ENCODE results near the gene KIF26B.

KIF26B gene

DNA sequence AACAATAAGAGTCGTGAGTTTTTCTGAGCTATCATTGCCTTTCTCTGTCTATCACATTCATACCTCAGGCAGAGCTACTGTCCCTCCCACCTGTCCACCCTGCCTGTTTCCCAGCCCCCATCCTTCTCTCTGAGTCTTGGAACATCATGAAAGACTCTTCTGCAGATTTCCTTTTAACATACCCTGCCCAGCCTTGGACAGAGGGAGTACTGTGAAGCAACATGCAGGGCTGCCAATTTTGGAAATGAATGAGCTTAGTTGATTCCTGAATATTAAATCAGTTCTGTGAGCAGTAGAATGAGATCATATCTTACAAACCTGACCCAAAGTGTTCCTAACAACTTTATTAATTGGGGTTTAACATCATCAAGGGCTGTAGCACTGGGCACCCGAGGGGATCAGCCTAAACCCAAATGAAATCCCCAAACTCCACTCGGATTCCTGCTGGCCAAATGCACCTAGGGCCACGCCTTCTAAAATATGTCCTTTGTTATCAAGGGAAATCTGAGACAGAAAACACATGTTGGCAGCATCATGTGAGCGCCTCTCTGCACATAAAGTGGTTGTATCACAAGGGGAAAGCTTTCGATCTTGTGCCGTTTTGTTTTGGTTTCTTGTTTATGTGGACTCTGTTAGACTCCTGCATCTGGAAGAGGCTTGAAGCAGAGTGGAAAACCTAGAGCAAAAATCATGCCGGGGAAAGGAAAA, 357.6 kb downstream of the KIF26B start:
- DNase-seq (ENCODE audit: low read depth) = no peak

DNA sequence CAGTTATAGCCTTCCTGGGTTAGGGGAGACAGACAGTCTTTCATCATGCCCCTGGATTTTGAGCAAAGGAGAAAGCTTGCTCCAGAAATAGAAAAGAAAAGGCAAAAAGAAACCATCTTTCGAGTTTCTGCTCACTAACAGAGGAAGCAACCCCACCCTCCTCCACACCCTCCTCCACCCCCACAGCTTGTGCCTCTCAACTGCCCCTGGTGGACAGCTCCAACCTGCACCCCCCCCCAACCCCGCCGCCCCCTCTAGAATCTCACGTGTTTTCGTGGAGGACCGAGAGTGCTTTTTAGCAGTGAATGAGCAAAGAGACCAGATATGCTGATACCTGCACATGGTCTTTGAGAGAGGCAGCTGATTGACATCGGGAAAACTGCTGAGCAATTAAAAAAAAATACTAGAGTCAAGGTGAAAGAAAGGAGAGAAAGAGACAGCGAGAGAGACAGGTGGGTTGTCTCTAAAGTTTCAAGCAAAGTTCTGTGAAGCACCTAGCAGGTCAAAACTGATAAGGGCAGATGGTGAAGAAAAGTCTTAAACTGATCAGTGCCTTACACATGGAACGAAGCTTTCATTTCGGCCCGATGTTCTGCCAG, 358.3 kb downstream of the KIF26B start:
- no peak for DNase-seq (ENCODE audit: low read depth)

DNA sequence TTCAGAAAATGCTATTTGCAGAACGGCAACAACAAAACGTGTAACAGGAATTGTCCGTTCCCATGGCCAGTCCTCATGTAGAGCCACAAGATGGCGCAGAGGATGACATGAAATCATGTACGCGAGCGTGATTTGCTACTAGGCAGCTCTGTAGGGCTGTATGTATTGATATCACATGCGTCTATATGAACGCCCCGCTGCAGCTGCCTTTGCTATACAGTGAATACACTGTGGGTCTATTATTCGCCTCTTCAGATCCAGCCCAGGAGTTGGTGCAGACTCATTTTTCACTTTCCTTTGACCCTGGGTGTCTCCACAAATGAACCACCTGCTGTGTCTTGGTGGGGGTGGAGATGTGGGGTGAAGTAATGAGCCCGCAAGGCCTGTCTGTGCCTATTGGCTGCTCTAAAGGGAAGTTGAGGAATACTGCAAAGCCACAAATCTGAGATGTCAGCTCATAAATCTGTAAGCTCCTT, 361.5 kb downstream of the KIF26B start:
- DNase-seq (ENCODE audit: low read depth) = no peak

DNA sequence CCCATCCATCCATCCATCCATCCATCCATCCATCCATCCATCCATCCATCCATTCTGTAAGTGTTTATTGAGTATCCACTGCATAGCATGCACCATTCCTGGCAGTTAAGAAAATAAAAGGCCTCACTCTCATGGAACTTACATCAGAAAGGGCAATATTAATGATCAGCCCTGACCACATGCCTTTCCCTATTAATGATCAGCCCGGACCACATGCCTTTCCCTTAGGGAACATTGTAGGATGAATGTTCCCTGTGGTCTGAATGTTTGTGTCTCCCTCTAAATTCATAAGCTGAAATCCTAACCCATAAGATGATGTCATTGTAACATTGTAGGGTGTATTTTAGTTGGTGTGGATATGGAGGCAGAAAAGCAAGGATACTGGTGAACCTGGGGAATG, 365.8 kb downstream of the KIF26B start:
- no peak for DNase-seq (ENCODE audit: low read depth)

DNA sequence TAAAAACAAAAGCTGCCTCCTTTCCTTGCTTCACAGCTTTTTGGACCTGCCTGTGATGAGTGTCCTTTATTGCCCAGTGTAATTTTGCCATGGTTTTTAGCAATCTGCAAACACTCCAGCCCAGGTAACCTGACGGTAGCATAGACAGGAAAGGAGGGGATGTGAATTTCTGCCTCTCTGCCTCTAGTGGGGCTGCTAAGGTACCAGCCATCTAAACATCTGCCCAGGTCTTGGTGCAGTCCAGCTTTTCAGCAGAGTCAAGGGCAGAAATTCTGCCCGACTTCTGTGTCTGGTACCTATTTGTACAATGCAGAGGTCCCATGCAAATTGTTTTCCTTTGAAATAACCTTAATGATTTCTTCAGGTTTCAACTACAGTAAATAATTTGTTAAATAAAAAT, 371.4 kb downstream of the KIF26B start:
- no peak for DNase-seq (ENCODE audit: low read depth)

DNA sequence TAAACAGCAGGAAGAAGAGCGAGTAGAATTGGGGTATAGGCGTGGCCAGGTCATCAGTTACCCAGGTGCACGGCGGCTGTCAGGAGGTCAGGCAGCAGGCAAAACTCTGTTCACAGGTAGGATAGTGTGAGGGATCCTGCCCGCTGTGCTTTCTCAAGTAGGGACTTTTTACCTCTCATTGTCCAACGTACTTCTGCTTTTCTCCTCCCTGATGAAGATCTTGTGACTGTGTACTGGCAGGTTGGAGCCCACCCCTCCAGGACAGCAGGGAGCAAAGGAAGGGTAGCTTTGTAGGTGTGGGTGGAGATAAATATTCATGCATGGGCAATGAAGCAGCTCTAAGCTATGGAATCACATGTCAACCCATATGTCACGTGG, 373.5 kb downstream of the KIF26B start:
- DNase-seq (ENCODE audit: low read depth) = no peak

DNA sequence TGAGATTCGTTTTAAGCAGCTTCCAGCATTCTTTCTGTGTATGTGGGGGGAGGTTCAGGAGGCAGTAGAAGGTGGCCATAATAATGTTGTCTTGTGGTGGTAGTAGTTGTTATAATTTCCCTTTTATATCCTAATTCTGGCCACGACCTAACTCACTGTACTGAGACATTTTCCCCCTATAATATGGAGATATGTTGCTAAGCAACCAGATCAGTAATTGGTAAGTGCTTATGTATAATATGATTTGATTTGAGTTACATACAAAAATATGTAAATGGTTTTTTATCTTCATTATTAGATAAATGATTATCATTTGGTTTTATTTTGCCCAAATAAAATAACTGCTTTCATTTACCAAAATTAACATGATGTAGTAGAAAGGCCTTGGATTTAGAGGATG, 376.2 kb downstream of the KIF26B start:
- no peak for DNase-seq (ENCODE audit: low read depth)

DNA sequence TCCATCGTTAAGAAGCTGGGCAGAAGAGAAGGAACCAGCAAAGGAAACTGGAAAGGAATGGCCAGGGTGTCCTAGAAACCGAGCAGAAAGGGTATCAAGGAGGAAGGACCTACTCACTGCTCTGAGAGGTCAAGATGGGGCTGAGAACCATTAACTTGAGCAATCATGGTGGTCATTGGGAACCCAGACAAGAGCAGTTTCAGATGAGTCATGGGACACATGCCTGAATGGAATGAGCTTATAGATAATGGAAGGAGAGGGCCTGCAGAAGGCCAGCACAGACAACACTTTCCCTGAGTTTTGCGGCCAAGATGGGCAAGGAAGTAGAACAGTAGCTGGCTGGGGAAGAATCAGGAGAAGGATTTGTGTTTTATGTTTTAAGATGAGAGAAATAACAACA, 383.2 kb downstream of the KIF26B start:
- DNase-seq (ENCODE audit: low read depth) = no peak

DNA sequence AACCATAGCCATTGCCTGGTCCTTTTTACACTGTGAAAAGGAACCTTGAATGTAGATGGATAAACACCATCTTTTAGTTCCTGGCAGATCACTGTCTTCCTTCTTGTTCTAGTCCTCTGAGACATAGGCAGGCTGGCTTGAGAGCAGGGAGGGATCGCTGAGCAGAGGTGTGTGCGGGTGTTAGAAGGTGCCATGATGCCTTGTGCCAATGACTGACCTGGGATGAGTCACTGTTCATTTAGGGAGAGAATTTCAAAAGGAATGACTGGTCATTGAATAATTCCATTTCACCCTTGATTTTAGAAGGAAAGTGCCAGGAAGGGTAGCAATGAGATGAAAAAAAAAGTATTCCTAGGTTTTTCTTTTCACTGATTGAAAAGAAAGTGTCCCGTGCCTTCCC, 383.9 kb downstream of the KIF26B start:
- no peak for DNase-seq (ENCODE audit: low read depth)

DNA sequence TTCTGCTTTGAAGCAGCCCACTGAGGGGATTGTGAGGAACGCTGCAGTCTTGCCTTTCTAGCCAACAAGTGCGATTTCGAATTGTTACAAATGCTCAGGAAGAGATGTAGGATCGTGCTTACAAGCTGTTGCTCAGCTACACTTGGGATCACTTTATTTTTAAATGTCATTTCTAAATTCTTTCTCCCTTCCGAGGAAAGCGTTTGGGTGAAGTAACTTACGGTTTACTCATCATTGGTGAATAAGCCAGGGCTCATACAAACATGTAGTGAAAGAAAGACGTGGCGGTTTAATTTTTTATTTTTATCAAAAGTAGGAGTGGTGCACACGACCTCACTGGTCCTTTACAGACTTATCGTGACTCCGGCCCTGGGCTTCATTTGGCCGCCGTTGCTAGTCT, 386.6 kb downstream of the KIF26B start:
- DNase-seq (ENCODE audit: low read depth) = no peak

DNA sequence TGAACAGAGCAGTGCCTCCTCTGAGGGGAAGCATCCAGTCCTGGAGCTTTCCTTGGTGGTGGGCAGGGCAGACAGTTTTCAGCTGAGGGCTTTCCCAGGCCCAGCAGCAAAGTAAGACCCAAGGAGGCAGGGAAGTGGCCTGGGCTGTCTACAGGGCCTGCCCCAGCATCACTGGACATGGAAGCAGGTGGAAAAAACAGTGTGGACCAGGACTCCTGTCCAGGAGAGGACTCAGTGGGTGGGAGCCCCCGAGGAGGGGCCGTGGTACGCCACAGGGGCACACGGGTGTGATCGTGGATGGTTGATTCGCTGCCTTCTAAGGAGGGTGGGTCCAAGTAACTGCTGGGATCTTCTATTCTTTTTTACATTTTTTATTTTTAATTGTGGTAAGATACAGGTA, 387.6 kb downstream of the KIF26B start:
- no peak for DNase-seq (ENCODE audit: low read depth)

DNA sequence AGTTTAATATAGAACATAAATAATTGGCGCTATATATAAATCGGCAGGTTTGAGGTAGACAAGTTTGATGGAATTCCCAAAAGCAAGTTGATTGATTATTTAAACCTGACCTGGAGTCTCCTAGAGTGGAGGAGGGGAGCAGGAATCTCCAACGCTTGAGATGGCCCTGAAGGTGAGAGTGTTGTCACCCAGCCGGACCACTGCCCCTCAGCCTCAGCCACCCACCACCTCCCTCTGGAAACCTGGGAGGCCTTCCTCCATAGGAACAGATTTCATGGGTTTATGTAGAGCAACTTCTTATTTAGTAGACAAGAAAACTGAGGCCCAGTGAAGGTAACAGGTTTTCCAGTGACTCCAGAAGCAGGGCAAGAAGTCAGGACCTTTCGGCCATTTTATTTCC, 389.5 kb downstream of the KIF26B start:
- no peak for DNase-seq (ENCODE audit: low read depth)

DNA sequence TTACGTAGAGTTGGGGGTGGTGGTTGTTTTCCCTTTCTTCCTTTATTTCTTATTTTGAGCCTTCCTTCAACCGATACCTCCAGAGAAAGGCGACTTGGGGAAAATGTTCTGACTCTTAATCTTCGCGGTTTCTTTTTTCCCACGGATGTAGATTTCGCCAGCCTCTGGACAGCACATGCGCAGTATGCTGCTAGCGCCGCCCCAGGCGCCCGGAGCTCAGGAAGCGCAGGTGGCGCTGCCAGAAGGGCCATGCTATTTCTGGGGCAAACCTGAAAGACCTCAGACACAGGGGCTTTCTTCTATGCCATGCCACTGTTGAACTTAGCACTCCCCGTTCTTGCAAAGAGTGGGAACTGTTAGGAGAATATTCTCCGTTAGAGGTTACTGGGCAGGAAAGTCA, 392.1 kb downstream of the KIF26B start:
- no peak for DNase-seq (ENCODE audit: low read depth)

DNA sequence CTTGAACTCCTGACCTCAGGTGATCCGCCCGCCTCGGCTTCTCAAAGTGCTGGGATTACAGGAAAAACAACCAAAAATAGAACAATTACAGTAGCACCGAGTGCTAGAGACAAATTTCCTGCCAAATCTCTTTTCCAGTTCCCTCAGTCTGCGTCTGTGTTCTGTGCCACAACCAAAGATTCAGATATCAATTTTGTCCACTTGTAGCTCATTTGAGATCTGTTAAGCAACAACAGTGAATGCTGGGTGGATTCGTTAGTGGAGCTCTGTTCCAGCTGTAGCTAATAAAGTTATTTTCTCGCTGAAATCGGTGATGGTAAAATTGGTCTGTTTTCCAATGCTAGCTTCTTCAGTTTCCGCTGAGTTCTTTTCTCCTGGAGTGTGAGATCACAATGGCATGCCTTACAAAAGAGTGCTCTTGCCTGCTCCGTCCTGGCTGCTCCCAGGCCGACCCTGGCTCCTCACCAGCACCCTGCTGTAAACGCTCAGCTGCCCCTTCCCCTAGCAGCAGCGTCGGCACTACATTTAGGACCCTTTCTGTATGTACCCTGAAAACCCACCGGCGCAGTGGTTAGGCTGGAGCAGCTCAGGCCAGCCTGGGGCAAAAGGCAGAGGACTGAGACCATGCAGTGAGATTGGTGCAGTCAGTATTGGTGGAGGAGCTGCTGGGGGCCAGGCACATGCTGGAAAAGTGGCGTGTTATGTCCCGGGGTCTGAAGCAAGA, 395.4 kb downstream of the KIF26B start:
- no peak for DNase-seq (ENCODE audit: low read depth)

DNA sequence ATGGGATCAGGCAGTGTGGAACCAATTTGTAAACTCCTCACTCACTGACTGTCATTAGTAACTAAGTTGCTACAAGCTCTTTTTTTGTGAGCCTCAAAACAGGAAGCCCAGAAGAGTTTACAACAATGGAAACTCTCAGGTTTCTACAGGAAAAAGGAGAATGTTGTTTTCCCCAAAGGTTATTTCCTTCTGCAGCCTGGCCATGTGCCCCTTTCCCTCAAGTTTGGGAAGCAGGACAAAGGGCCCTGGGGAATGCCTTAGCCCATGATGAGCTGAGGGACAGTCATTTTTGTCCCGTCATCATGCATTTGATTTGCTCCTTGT, 395.9 kb downstream of the KIF26B start:
- DNase-seq (ENCODE audit: low read depth) = no peak

DNA sequence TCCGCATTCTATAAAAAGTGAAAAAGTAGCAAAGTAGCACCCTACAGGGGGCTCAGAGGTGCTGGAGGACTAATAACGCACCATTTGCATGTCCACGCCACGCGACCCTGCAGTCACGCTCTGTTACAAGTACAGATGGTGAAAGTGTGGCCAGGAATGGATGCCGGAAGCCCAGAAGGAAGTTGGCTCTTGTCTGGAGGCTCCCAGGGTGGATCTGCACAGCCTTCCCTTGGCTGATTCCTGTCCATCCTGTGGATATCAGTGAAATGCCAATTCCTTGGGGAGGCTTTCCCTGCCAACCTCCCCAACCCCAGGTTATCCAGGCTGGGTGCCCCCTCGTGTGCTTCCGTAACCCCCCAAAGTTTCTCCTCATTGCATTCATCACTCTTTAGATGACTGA, 396.8 kb downstream of the KIF26B start:
- no peak for DNase-seq (ENCODE audit: low read depth)

DNA sequence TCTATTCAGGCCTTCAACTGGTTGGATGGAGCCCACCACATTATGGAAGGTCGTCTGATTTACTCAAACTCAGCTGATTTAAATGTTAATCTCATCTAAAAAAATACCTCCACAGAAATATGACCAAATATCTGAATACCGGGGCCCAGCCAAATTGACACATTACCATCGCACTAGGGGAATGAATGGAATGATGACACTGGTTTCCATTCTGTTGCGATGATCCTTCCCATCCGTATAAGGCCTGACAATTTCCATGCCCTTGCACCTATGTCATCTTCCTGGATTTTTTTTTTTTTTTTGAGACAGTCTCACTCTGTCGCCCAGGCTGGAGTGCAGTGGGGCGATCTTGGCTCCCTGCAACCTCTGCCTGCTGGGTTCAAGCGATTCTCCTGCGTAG, 397.5 kb downstream of the KIF26B start:
- DNase-seq (ENCODE audit: low read depth) = no peak

DNA sequence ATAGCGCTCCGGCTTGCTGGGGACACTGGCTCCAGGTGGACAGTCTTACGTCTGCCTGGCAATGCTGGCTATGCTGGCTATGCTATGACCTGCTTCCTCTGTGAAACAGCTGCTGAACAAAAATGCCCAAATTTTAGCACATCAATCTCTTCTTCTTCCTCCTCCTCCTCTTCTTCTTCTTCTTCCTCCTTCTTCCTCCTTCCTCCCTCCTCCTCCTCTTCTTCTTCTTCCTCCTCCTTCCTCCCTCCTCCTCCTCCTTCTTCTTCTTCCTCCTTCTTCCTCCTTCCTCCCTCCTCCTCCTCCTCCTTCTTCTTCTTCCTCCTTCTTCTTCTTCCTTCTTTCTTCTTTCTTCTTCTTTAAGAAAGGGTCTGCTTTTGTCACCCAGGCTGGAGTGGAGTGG, 401.3 kb downstream of the KIF26B start:
- DNase-seq (ENCODE audit: low read depth) = no peak

DNA sequence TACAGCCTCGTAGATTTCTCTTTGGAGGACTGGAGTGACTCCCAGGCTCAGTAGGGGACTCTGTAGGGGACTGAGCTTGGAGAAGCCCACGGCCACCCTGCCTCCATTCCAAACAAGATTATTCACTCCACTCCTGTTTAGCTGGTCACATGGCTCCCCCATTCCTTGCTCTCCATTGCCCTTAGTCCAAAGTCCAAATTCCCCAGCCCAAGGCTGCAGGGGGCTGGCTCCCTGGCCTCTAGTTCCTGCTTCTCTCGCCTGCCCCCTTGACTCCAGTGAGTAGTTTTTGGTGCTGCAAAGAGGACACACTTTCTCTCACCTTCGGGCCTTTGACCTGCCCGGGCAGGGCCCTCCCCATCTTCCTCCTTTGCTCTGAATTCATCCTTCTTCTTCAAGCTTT, 403.3 kb downstream of the KIF26B start:
- no peak for DNase-seq (ENCODE audit: low read depth)

DNA sequence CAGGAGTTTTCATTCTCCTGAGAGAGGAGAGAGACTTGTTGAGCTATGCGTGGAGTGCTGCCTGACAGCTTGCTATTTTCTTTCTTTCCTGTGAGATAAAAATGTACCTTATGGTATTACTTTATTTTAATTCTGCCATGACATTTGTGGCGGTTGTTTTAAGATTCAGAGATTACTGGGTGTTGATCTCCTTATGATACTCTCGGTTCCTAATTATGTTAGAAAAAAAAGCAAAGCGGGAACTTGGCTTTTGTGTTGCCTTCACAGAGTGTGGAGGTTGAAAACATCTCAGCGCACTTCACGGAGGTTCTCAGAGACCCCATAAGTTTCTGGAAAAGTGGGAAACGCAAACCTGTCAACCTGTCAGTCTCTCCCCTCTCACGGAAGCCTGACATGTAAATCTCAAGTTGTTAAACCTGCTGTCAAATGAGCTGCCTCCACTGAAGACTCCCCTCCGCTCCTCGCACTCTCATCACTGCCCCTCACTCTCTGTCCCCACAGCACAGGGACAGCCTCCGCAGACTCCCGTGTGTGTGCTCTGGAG, 405.6 kb downstream of the KIF26B start:
- no peak for DNase-seq (ENCODE audit: low read depth)

DNA sequence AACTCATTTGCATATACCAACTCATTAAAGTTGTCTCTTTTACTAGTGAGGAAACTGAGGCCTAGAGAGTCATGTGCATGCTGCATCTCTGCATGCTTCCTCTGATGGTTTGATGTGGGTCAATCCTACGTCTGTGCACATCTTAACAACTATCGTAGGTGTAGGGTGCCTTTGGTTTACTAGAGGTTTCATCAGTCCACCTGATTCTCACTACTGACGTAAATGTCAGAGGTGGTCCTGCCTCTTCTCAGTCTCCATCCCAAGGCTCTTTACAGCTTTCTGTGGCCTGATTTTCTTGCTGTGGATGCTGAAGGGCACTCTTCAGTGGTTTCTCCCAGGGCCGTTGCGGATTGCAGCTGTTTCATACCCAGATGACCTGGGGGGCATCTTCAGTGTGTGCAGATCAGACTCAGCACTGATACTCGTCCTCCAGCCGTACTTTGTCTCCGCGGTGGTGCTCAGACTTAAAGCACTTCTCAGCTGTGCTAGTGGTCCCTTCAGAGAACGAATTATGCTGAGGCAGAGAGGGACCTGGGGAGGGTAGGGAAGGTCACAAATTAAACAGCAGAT, 407.0 kb downstream of the KIF26B start:
- no peak for DNase-seq (ENCODE audit: low read depth)

DNA sequence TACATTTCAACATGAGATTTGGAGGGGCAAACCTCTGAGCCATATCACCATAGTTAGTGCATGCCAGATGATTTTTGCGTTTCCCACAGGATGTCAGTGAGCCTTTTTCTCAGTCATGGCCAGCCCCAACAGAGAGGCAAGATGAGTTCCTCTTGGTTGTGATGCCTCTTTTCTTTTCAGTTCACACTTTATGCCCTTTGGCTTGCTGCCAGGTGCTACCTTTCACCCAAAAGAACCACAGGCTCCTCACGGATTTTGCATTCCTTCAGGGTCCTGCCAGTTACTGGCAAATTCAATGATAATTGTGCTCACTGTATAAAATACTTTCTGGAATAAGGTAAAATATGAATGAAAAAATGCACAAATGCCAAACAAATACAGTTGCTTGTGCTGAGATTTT, 411.3 kb downstream of the KIF26B start:
- DNase-seq (ENCODE audit: low read depth) = no peak

DNA sequence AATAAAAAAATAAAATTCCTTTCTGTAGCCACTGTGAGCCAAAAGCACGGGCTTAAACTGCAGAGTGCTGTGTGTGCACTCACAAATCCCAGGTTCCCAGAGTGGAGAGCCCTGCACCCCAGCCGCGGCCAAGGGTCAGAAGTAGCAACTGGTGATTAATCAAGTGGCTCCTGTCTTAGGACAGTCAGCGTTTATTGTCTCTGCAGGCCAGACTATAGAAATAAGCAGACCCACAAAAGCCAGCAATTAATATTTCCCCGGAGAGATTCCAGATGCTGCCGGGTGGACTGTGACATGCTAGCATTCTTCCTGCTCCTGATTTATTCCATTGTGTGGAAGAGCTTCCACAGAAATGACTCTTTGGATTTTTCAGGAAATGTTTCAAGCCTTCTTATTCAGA, 412.2 kb downstream of the KIF26B start:
- no peak for DNase-seq (ENCODE audit: low read depth)
